Esophagus squamous epithelium (tissue), 4 donors: Measurements from ENCODE around the gene STYXL1.

Experiments
- POLR2A ChIP-seq, 4 donors: fragments of 450-650 bp; IDR thresholded peaks; one replicate each; pipeline ENCODE4 v1.6.1; 2017; ENCODE audit warnings: antibody characterized with exemption in 4 of 4, mild to moderate bottlenecking in 4 of 4, moderate library complexity in 3 of 4
- TF ChIP-seq, protein P1 (sequence below), 6 experiments: fragments of 450-650 bp in 4 of 6; fragments of 200-600 bp in 2 of 6; sonication (generic) in 2 of 6; IDR thresholded peaks; one replicate each; pipeline ENCODE4 v1.5.1; 2016 to 2019; ENCODE audit warnings: antibody characterized with exemption in 6 of 6, mild to moderate bottlenecking in 4 of 6, moderate library complexity in 4 of 6

DNA sequence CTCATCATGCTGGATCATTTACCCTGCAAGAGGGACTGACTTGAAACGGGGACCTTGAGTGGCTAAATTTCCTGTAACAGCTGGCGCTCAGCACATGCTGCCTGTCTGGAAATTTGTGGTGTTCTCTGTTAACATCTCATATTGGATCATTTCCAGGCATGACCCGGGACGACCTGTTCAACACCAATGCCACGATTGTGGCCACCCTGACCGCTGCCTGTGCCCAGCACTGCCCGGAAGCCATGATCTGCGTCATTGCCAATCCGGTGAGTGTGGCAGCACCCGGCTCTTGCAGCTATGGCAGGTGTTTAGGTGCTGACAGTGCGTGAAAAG lies 10.0 kb upstream of the STYXL1 start:
- TF ChIP-seq, protein P1, sequence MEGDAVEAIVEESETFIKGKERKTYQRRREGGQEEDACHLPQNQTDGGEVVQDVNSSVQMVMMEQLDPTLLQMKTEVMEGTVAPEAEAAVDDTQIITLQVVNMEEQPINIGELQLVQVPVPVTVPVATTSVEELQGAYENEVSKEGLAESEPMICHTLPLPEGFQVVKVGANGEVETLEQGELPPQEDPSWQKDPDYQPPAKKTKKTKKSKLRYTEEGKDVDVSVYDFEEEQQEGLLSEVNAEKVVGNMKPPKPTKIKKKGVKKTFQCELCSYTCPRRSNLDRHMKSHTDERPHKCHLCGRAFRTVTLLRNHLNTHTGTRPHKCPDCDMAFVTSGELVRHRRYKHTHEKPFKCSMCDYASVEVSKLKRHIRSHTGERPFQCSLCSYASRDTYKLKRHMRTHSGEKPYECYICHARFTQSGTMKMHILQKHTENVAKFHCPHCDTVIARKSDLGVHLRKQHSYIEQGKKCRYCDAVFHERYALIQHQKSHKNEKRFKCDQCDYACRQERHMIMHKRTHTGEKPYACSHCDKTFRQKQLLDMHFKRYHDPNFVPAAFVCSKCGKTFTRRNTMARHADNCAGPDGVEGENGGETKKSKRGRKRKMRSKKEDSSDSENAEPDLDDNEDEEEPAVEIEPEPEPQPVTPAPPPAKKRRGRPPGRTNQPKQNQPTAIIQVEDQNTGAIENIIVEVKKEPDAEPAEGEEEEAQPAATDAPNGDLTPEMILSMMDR (IDR thresholded peaks at IDR 0.05) = no peak
- no peak for TF ChIP-seq POLR2A (IDR thresholded peaks at IDR 0.05)
